ENCODE data around the gene MRE11. TPM values are rescaled to one million over a fixed set of nuclear protein-coding genes. Genes with fewer than 3 reads are reported as not detected.

The MRE11 gene
- total and polyA plus RNA-seq, 9 of the 15 experiments (the other 6 are each of a cell fraction or from before 2014, with no cell fraction given) = 18.3 to 45.2 (median 29.1) TPM

DNA sequence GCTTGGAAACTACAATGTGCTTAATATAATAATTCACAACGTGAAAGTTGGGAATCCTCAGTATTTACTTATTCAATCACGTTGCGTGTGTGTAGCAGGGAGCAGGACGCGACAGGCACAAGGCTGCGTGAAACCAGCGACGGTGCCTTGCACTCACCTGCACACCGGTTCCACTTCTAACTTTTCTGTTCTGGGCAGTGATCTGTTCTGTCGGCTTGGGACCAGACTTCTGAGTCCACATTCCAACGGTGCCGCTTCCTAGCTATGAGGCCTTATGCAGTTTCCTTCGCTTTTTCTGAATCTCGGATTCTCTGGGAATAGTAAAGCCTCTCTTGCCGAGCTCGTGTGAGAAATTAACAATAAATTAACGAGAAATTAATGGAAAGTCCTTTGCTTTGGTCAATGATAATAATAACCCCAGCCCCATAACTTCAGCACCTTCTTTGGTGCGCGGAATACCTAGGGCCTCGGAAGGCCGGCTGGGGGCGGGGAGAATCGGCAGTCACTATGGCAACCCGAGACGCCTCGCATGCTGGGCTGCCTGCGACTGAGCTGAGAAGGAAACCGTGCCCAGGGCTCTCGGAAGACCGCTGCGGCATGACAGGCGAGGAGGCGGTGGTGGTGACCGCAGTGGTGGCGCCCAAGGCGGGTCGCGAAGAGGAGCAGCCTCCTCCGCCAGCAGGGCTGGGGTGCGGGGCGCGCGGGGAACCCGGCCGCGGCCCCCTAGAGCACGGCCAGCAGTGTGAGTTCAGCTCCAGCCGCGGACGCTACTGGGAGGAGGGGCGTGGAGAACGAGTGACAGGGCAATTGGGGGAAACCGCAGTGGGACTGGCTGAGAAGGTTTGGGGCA, 18.5 kb upstream of the MRE11 start, which contains the start of gene C11orf97:
Gene C11orf97 (plus strand): TSS at position 530 of the 850 bp plus-strand sequence. CDS start 68 bp downstream, at position 598.
- no peaks in the 10 kb centered on the region for H3K9me3 ChIP-seq (replicated peaks; ENCODE audit: control insufficient read depth, insufficient read depth, low read depth, low read length)
- peaks cover 0 to 7% of the 10 kb centered on the region in 2 experiments; a peak in 2 of 5 replicates for H3K4me1 ChIP-seq (replicated peaks in 1 of 2; ENCODE audit: control insufficient read depth in 2 of 2, insufficient read depth in 2 of 2, low read length in 2 of 2)
- DNase-seq (ENCODE audit: extremely low read depth in 1 of 4, low spot score in 3 of 4) = peak; percentile 13 to 44 (median 16)
- H3K36me3 ChIP-seq (ENCODE audit: control insufficient read depth, insufficient read depth, low read length) = no peaks in the 10 kb centered on the region
- peak within 1 kb of the TSS; percentile 37 for H3K4me3 ChIP-seq
- ATAC-seq = peak; percentile 85
- intact Hi-C loops (cut with micrococcal nuclease) = no loop called here
- FAIRE-seq = no peak
- ChIA-PET POLR2A (interaction anchor here (0.9 kb wide), 1 partner anchor 18 kb away, joined by 4 read pairs; no protein-coding TSS in a partner anchor), CTCF (ENCODE audit: low intra/inter-chr PET ratio) (no interaction called here)
- 35% methylated on average over 51 of the region's 53 CpGs for WGBS (ENCODE audit: insufficient coverage, low coverage, missing lambda C conversion rate)
- H2AFZ ChIP-seq (ENCODE audit: low read depth, low read length) = peak within 1 kb of the TSS; percentile 16; the same call in 1 of the 2 replicates
- H4K20me1 ChIP-seq (replicated peaks; ENCODE audit: control insufficient read depth, insufficient read depth, low read length) = no peaks in the 10 kb centered on the region
- peaks cover 2 to 4% of the 10 kb centered on the region in 2 experiments; a peak in 2 of 5 replicates for H3K27me3 ChIP-seq (ENCODE audit: control insufficient read depth in 2 of 2, insufficient read depth in 2 of 2, low read length in 2 of 2)
- no peaks in the 10 kb centered on the region for H3K79me2 ChIP-seq (ENCODE audit: control insufficient read depth, insufficient read depth, low read length)
- H3K9me1 ChIP-seq (ENCODE audit: control insufficient read depth, insufficient read depth, low read length) = no peaks in the 10 kb centered on the region
- no TSS peak for BruUV-seq (replicated peaks)
- H3K4me2 ChIP-seq (ENCODE audit: insufficient read depth, low read length) = peak within 1 kb of the TSS; percentile 63
- peak within 1 kb of the TSS in 1 of 2 experiments; percentile 23; a peak in 1 of 4 replicates for H3K9ac ChIP-seq (ENCODE audit: insufficient read depth in 1 of 2, low read depth in 2 of 2, low read length in 2 of 2)
- in situ Hi-C loops (cut with MboI) = no loop called here
- no peak within 1 kb of the TSS for H3K27ac ChIP-seq (ENCODE audit: extremely low read depth, low read depth, low read length)
- TF ChIP-seq CEBPG (CRISPR knock-in tag; IDR thresholded peaks at IDR 0.05) (no peak), CEBPG (tag; conservative IDR thresholded peaks at IDR 0.05 in 1 of 2, IDR thresholded peaks at IDR 0.05 in 1 of 2) (no peak), HDAC1 (IDR thresholded peaks at IDR 0.05) (peak in 1 of 2 experiments; percentile 39; a peak in 1 of 4 replicates), ARID4B (CRISPR knock-in tag; IDR thresholded peaks at IDR 0.05) (peak; percentile 46; the same call in 1 of the 2 replicates), FIP1L1 (IDR thresholded peaks at IDR 0.05; ENCODE audit: low read depth, low read length, poor library complexity, severe bottlenecking) (no peak), NKRF (IDR thresholded peaks at IDR 0.05; ENCODE audit: borderline replicate concordance) (peak; percentile 42; the same call in 1 of the 2 replicates), CREB5 (CRISPR knock-in tag; IDR thresholded peaks at IDR 0.05) (no peak)
- TF ChIP-seq, protein P1, sequence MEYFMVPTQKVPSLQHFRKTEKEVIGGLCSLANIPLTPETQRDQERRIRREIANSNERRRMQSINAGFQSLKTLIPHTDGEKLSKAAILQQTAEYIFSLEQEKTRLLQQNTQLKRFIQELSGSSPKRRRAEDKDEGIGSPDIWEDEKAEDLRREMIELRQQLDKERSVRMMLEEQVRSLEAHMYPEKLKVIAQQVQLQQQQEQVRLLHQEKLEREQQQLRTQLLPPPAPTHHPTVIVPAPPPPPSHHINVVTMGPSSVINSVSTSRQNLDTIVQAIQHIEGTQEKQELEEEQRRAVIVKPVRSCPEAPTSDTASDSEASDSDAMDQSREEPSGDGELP (CRISPR knock-in tag; IDR thresholded peaks at IDR 0.05; ENCODE audit: borderline replicate concordance) = 0 out of 2 replicates have a peak, but pooled peaks have one; percentile 39

All from K562 (cell line).